B cell (primary cell): Measurements from ENCODE around the gene NPTN. TPM values are rescaled to one million over a fixed set of nuclear protein-coding genes. Genes with fewer than 3 reads are reported as not detected.

Source experiments
- ATAC-seq: fragments of 200-7000 bp; cut with Tn5 transposase; one replicate; pipeline ENCODE4 v1.10.0; 2021; ENCODE audit warnings: low read depth, mild to moderate bottlenecking, moderate number of reproducible peaks, moderate library complexity
- CTCF ChIA-PET: fragments of 350-600 bp; sonication (Branson Sonifier 250); formaldehyde crosslinking; loops from one replicate; lab custom pipeline; 2021; ENCODE audit warnings: antibody characterized with exemption, inconsistent platforms; lab: Charles Lee
- POLR2A ChIA-PET: fragments of 350-600 bp; sonication (Branson Sonifier 250); formaldehyde crosslinking; loops from one replicate; lab custom pipeline; 2021; ENCODE audit warnings: antibody characterized with exemption; lab: Charles Lee
- DNase-seq: peaks from one replicate; pipeline ENCODE4 v3.0.0; 2013
- H2AFZ ChIP-seq: 2 replicates; pipeline ENCODE4 v1.6.1; 2012; ENCODE audit warnings: mild to moderate bottlenecking, low read depth, low read length; ENCODE audit not compliant: insufficient read depth, poor library complexity, severe bottlenecking
- H3K27ac ChIP-seq, 2 donors: 1 replicate in 1 of 2; 2 replicates in 1 of 2; pipeline ENCODE4 v1.5.1; 2012 to 2013; ENCODE audit warnings: low read length in 2 of 2, mild to moderate bottlenecking in 2 of 2, moderate library complexity in 1 of 2
- H3K27me3 ChIP-seq, 4 experiments: fragments of 200-600 bp in 1 of 4; sonication (generic) in 1 of 4; replicated peaks in 1 of 4; 1 replicate in 2 of 4; 2 replicates in 2 of 4; pipeline versions ENCODE4 v1.6.1 to v1.7.0; 2013 to 2016; ENCODE audit warnings: low read length in 3 of 4, mild to moderate bottlenecking in 2 of 4, mixed read lengths in 1 of 4, moderate library complexity in 1 of 4; ENCODE audit not compliant: insufficient read depth in 4 of 4, control insufficient read depth in 3 of 4; ENCODE audit errors: control extremely low read depth in 1 of 4
- H3K36me3 ChIP-seq, 2 experiments: replicated peaks in 1 of 2; 1 replicate in 1 of 2; 2 replicates in 1 of 2; pipeline versions ENCODE4 v1.6.1 to v1.7.1; 2013; ENCODE audit warnings: low read length in 1 of 2; ENCODE audit not compliant: insufficient read depth in 2 of 2, control insufficient read depth in 1 of 2; ENCODE audit errors: control extremely low read depth in 1 of 2, extremely low read depth in 1 of 2
- H3K4me1 ChIP-seq, 2 donors: fragments of 200-600 bp in 1 of 2; sonication (generic) in 1 of 2; 1 replicate in 1 of 2; 2 replicates in 1 of 2; pipeline versions ENCODE4 v1.5.1 to v1.6.1; 2013 to 2017; ENCODE audit warnings: low read length in 2 of 2; ENCODE audit not compliant: control insufficient read depth in 2 of 2, insufficient read depth in 2 of 2
- H3K4me2 ChIP-seq: replicated peaks from 2 replicates; pipeline ENCODE3; 2012; ENCODE audit warnings: mild to moderate bottlenecking, low read depth, low read length; ENCODE audit not compliant: poor library complexity, severe bottlenecking
- H3K4me3 ChIP-seq, 5 experiments: fragments of 200-600 bp in 1 of 5; sonication (generic) in 1 of 5; 1 replicate in 3 of 5; 2 replicates in 2 of 5; pipeline versions ENCODE4 v1.5.1 to v1.7.0; 2011 to 2016; ENCODE audit warnings: low read length in 4 of 5, mild to moderate bottlenecking in 4 of 5, low read depth in 2 of 5, control low read depth in 1 of 5, moderate library complexity in 1 of 5; ENCODE audit not compliant: insufficient read depth in 1 of 5; ENCODE audit errors: control extremely low read depth in 1 of 5, extremely low read depth in 1 of 5
- H3K79me2 ChIP-seq: fragments of 200-600 bp; sonication (generic); one replicate; pipeline ENCODE4 v1.6.0; 2016; ENCODE audit warnings: low read length; ENCODE audit not compliant: control insufficient read depth, insufficient read depth
- H3K9ac ChIP-seq: fragments of 200-600 bp; sonication (generic); 2 replicates; pipeline ENCODE4 v1.6.1; 2017; ENCODE audit warnings: mild to moderate bottlenecking, low read length, moderate library complexity
- H3K9me3 ChIP-seq, 3 donors: one replicate each; pipeline versions ENCODE4 v1.6.1 to v1.7.1; 2013; ENCODE audit warnings: low read length in 2 of 3; ENCODE audit not compliant: control insufficient read depth in 2 of 3, insufficient read depth in 1 of 3; ENCODE audit errors: control extremely low read depth in 1 of 3
- H4K20me1 ChIP-seq: 2 replicates; pipeline ENCODE4 v1.6.0; 2012; ENCODE audit warnings: mild to moderate bottlenecking, low read length; ENCODE audit not compliant: insufficient read depth, control insufficient read depth, poor library complexity, severe bottlenecking
- H3K27ac Mint-ChIP-seq: one replicate; pipeline ENCODE4 v1.8.0; 2021; ENCODE audit warnings: mixed read lengths
- H3K27me3 Mint-ChIP-seq: one replicate; pipeline ENCODE4 v1.8.0; 2021; ENCODE audit warnings: mixed read lengths
- H3K4me1 Mint-ChIP-seq: one replicate; pipeline ENCODE4 v1.8.0; 2021; ENCODE audit warnings: mixed read lengths
- H3K4me3 Mint-ChIP-seq: one replicate; pipeline ENCODE4 v1.8.0; 2021; ENCODE audit warnings: mixed read lengths
- H3K9me3 Mint-ChIP-seq: one replicate; pipeline ENCODE4 v1.8.0; 2022; ENCODE audit warnings: mixed read lengths; ENCODE audit not compliant: insufficient read depth
- EZH2 ChIP-seq: IDR thresholded peaks from 2 replicates; pipeline ENCODE4 v1.6.1; 2012; ENCODE audit warnings: borderline replicate concordance, low read depth, mild to moderate bottlenecking, moderate library complexity, low read length; ENCODE audit not compliant: insufficient read depth, poor library complexity, severe bottlenecking
- WGBS: methylation state at CpG from one replicate; pipeline ENCODE4 v1.1.5; 2013; ENCODE audit warnings: missing lambda C conversion rate; ENCODE audit not compliant: insufficient coverage; 5-methylcytosine and 5-hydroxymethylcytosine counted together
- intact Hi-C: fragments of 100-400 bp; cut with micrococcal nuclease; formaldehyde crosslinking; loops from one replicate; pipeline ENCODE4 v1.10.0; 2022
- polyA plus RNA-seq: library from polyadenylated mRNA; depleted of rRNA; stranded (reverse); fragments of >200 nt; gene quantifications from 2 replicates; pipeline ENCODE4 v1.2.3, GENCODE V29; 2012
- total RNA-seq, 2 donors: library from RNA; stranded (reverse); fragments of 120-200 nt in 1 of 2; gene quantifications; 1 replicate in 1 of 2; 2 replicates in 1 of 2; pipeline versions ENCODE4 v1.2.3 to v1.2.4, GENCODE V29; 2013 to 2022
- TF ChIP-seq, protein P1 (sequence below): fragments of 200-600 bp; IDR thresholded peaks from one replicate; pipeline ENCODE4 v1.8.0; 2022; ENCODE audit warnings: antibody characterized with exemption, mild to moderate bottlenecking

The NPTN gene
- total and polyA plus RNA-seq, 2 donors (not counting 1 experiment from before 2014, with no cell fraction given): 23.5 to 40.5 TPM

DNA sequence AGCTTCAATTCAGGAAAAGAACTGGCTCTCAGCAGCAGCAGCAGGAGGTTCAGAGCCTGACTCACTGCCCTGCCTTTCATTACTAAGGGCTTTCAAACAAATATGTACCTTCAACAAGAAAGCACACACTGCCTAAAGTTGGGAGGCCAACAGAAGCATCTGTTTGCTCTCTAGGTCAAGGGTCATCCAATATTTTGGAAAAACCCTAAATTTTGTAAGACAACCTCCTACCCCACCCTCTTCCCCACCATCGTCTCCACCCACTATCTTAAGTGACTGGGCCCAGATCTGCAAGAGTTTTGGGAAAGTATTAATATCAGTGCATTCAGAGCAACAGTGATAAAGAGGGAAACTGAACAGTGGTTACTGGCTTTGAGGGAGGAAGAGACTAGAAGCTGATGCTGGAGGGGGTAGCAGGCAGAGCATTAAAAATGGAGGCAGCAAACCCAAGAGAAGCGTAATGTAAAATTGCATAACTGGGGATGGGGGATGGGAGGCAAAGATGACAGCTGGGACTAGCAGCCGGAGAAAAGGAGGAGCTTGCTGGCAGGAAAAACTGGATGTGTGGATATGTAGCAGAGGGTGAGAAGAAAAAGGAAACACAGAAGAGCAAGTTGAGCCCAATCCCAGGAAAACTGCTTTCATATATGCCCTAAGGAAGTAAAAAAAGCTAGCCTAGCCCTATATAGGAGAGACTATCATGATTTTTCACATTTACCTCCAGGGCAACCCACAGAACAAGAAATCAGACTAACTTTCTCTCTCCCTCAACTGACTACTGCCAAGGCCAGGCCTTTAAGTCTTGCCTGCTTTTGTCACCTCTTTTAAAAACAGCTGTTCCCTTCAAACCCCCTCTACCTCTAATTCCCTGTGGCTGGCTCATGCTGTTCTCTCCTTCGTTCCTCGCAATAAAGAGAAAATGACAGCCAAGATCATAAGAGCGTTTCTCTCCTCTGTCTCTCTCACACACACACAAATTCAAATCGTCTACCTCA, 31.4 kb downstream of the NPTN start:
- CTCF ChIA-PET: interaction anchor here (1.3 to 2.9 kb wide), 2 partner anchors 34 to 98 kb away, joined by 3 to 11 read pairs; no protein-coding TSS in a partner anchor
- Histone ChIP-seq H3K79me2 (peaks cover 89% of the 10 kb centered on the region), H3K4me3 (no peak overlapping the region), H3K27me3 (no peaks in the 10 kb centered on the region), H3K9me3 (no peaks in the 10 kb centered on the region), H2AFZ (no peak overlapping the region), H3K36me3 (peaks cover 0 to 4% of the 10 kb centered on the region in 2 experiments), H3K9ac (no peak overlapping the region), H3K4me1 (peaks cover 3 to 8% of the 10 kb centered on the region in 2 donors), H3K4me2 (no peak overlapping the region), H3K27ac (no peak overlapping the region), H4K20me1 (peaks cover 76% of the 10 kb centered on the region)
- POLR2A ChIA-PET: no interaction called here
- Mint-ChIP-seq H3K4me3 (no peak overlapping the region), H3K9me3 (no peaks in the 10 kb centered on the region), H3K4me1 (peaks cover 31% of the 10 kb centered on the region), H3K27ac (no peak overlapping the region), H3K27me3 (no peaks in the 10 kb centered on the region)
- ATAC-seq (no peak), DNase-seq (no peak)
- intact Hi-C loops: no loop called here
- WGBS: 100% methylated on average over 4 of the region's 7 CpGs
- TF ChIP-seq, protein P1, sequence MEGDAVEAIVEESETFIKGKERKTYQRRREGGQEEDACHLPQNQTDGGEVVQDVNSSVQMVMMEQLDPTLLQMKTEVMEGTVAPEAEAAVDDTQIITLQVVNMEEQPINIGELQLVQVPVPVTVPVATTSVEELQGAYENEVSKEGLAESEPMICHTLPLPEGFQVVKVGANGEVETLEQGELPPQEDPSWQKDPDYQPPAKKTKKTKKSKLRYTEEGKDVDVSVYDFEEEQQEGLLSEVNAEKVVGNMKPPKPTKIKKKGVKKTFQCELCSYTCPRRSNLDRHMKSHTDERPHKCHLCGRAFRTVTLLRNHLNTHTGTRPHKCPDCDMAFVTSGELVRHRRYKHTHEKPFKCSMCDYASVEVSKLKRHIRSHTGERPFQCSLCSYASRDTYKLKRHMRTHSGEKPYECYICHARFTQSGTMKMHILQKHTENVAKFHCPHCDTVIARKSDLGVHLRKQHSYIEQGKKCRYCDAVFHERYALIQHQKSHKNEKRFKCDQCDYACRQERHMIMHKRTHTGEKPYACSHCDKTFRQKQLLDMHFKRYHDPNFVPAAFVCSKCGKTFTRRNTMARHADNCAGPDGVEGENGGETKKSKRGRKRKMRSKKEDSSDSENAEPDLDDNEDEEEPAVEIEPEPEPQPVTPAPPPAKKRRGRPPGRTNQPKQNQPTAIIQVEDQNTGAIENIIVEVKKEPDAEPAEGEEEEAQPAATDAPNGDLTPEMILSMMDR: no peak
- TF ChIP-seq EZH2: no peak
